Measurements from ENCODE around the gene DTNB.

DNA sequence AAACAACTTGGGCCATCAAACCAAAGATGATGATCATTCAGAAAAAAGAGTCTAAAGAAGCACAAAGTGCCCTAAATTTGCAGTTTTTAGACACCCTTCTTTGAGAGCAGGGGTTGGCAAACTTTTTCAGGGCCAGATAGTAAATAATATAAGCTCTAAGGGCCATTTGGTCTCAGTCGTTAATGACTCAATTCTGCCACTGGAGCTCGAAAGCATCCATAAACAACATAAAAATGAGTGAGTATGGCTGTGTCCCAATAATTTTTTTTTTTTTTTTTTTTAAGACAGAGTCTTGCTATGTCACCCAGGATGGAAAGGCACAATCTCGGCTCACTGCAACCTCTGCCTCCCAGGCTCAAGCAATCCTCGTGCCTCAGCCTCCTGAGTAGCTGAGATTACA lies 152.3 kb downstream of the DTNB start:
- TF ChIP-seq, protein P1, sequence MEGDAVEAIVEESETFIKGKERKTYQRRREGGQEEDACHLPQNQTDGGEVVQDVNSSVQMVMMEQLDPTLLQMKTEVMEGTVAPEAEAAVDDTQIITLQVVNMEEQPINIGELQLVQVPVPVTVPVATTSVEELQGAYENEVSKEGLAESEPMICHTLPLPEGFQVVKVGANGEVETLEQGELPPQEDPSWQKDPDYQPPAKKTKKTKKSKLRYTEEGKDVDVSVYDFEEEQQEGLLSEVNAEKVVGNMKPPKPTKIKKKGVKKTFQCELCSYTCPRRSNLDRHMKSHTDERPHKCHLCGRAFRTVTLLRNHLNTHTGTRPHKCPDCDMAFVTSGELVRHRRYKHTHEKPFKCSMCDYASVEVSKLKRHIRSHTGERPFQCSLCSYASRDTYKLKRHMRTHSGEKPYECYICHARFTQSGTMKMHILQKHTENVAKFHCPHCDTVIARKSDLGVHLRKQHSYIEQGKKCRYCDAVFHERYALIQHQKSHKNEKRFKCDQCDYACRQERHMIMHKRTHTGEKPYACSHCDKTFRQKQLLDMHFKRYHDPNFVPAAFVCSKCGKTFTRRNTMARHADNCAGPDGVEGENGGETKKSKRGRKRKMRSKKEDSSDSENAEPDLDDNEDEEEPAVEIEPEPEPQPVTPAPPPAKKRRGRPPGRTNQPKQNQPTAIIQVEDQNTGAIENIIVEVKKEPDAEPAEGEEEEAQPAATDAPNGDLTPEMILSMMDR (IDR thresholded peaks at IDR 0.05): no peak
- TF ChIP-seq POLR2A (IDR thresholded peaks at IDR 0.05): no peak

Data from Peyer's patch (tissue), 4 donors.